RWPE1 (cell line): ENCODE data around the gene CFD.

Source experiments
- CTCF ChIA-PET: fragments of 350-600 bp; sonication (Branson Sonifier 250); formaldehyde crosslinking; extraction: SDS; loops from one replicate; lab custom pipeline; 2021; lab: Yijun Ruan, JAX
- POLR2A ChIA-PET: fragments of 400-600 bp; formaldehyde crosslinking; extraction: SDS; loops from one replicate; lab custom pipeline; 2020; ENCODE audit warnings: antibody characterized with exemption; ENCODE audit not compliant: low non-redundant PET; lab: Yijun Ruan, JAX
- DNase-seq: peaks from one replicate; pipeline ENCODE4 v3.0.0; 2012; ENCODE audit warnings: low spot score
- H3K27ac ChIP-seq: fragments of 450-650 bp; 2 replicates; pipeline ENCODE4 v1.5.1; 2017
- TF ChIP-seq, protein P1 (sequence below): fragments of 450-650 bp; conservative IDR thresholded peaks from 2 replicates; pipeline ENCODE4 v1.5.1; 2017; ENCODE audit warnings: low read depth, mild to moderate bottlenecking

The CFD gene

DNA sequence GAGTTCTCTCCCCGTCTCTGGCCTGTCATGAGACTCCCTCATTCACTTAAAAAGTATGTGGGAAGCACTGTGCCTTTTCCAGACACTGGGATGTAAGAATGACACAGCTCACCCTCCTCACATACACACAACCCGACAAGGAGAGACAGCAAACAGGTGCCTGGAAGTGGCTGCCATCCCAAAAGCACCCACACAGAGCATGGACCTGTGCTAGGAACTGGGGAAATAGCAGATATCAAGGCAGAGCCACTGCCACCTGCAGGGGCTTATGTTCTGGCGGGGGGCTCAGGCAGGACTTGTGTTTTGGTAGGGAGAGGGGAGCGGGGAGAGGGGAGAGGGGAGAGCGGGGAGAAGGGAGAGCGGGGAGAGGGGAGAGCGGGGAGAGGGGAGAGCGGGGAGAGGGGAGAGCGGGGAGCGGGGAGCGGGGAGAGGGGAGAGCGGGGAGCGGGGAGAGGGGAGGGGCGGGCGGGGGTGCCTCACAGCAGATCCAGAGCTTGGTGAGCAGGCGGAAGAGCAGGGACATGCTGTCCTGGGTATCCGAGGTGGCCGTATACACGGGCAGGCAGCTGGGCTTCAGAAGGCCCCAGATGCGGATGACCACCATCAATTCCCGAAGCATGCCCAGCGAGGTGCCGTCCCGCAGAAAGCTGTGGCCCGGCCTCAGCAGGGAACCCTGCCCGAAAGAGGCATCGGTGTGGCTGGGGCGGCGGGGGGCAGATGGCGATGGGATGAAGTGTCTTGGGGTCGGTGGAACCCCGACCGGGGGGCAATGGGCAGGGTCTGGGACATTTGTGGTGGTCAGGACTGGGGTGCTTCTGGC, 12.2 kb downstream of the CFD start:
- POLR2A ChIA-PET: interaction anchor here (0.6 kb wide), 1 partner anchor 39 kb away, joined by 3 read pairs; no protein-coding TSS in a partner anchor
- TF ChIP-seq, protein P1, sequence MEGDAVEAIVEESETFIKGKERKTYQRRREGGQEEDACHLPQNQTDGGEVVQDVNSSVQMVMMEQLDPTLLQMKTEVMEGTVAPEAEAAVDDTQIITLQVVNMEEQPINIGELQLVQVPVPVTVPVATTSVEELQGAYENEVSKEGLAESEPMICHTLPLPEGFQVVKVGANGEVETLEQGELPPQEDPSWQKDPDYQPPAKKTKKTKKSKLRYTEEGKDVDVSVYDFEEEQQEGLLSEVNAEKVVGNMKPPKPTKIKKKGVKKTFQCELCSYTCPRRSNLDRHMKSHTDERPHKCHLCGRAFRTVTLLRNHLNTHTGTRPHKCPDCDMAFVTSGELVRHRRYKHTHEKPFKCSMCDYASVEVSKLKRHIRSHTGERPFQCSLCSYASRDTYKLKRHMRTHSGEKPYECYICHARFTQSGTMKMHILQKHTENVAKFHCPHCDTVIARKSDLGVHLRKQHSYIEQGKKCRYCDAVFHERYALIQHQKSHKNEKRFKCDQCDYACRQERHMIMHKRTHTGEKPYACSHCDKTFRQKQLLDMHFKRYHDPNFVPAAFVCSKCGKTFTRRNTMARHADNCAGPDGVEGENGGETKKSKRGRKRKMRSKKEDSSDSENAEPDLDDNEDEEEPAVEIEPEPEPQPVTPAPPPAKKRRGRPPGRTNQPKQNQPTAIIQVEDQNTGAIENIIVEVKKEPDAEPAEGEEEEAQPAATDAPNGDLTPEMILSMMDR: no peak
- peak overlapping the region; percentile 100 for H3K27ac ChIP-seq
- DNase-seq: peak; percentile 51
- CTCF ChIA-PET: interaction anchor here (0.6 to 1.1 kb wide), 2 partner anchors 8 to 384 kb away, joined by 3 to 4 read pairs; no protein-coding TSS in a partner anchor

DNA sequence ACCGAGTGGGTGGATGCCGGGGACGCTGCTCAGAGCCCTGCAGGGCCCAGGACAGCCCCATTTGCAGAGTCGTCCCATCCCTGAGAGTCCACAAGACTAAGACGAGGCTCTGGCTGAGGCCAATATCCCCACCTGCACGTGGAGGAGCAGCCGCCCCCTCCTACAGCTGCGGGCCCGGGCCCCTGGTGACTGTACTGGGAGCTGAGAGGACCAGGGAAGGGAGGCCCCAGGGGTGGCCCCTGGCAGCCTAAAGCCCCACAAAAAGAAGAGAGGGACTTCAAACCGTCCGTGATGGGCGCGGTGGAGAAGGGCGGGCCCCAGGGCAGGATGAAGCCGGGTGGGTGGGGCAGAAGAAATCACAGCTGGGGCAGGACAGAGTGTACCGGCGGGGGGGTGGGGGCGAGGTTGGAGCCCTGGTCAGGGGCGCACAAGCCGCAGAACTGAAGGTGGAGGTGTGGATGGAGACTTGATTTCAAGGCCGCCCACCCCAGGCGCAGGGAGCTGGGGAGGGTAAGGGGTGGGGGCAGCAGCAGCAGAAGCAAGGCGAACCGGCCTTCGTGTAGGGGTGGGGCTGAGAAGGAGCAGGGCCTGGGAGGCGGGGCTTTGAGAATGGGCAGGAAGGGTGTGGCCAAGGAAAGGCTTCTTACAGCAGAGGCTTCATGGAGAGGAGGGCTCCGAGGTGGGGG, 12.9 kb downstream of the CFD start:
- CTCF ChIA-PET: interaction anchor here (0.6 to 1.1 kb wide), 2 partner anchors 9 to 102 kb away, joined by 3 to 4 read pairs; no protein-coding TSS in a partner anchor
- TF ChIP-seq, protein P1: no peak
- POLR2A ChIA-PET: no interaction called here
- peak overlapping the region; percentile 100 for H3K27ac ChIP-seq
- DNase-seq: peak; percentile 82

DNA sequence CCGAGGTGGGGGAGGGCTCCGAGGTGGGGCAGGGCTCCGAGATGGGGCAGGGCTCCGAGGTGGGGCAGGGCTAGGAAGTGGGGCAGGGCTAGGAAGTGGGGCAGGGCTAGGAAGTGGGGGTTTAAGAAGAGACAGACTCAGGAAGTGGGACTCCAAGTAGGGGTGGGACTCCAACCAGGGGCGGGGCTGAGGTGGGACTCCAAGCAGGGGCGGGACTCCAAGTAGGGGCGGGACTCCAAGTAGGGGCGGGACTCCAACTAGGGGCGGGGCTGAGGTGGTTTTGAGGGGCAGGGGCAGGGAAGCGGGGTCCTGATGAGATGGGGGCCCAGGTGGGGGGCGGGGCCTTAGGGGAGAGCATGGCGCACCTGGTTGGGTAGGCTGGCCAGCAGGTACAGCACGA, 13.6 kb downstream of the CFD start:
- ChIA-PET POLR2A (no interaction called here), CTCF (interaction anchor here (0.6 to 1.1 kb wide), 2 partner anchors 10 to 103 kb away, joined by 3 to 4 read pairs; no protein-coding TSS in a partner anchor)
- peak overlapping the region; percentile 100 for H3K27ac ChIP-seq
- TF ChIP-seq, protein P1: no peak
- peak; percentile 76 for DNase-seq

DNA sequence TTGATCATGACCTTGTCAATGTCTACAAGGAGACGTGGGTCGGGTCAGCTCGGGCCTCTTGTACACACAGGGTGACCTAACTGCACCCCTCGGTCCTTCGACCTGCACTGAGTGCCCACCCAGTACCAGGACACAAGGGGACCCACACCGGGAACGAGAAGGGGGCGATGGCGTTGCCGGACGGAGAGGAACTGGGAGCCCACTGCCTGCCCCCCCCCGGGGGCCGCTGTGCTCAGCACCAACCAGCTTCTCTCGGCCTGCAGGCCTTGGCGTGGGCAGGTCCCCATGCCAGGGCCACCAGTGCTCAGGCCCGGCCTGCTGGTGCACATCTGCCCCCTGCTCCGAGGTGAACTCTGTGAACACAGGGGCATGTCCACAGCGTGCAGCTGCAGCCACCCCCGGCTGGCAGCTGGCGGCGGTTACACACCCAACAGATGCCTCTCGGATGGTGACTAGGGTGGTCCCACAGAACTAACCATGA, 14.1 kb downstream of the CFD start:
- POLR2A ChIA-PET: no interaction called here
- CTCF ChIA-PET: no interaction called here
- H3K27ac ChIP-seq: peak overlapping the region; percentile 100
- TF ChIP-seq, protein P1: no peak
- DNase-seq: no peak

DNA sequence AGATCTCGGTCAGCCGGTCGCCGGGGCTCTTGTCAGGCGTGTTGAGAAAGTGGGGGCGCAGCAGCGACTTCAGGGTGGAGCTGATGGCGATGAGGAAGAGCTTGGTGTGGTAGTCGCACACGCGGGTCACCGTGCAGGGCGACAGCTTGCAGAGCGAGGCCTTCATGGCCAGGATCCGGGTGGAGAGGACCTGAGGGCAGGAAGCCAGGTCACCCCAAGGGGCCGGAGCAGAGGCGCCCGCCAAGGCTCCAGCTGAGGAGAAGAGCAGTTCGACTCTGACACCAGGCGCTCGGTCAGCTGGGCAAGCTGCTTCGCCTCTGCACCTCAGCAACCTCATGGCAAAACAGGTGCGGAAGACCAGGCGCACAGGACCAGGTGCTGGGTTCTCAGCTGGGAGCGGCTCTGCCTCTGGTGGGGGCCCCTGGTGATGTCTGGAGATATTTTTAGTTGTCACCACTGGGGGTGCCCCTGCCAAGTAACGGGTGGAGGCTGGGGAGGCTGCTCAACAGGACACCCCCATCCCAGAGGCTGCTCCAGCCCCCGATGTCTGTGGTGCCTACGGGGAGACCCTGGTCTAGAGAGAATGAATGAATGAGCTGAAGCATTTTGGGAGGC, 15.9 kb downstream of the CFD start:
- CTCF ChIA-PET: interaction anchor here (0.6 to 0.8 kb wide), 2 partner anchors 8 to 105 kb away, joined by 4 to 8 read pairs; no protein-coding TSS in a partner anchor
- POLR2A ChIA-PET: no interaction called here
- TF ChIP-seq, protein P1: no peak
- no peak for DNase-seq
- peak overlapping the region; percentile 100 for H3K27ac ChIP-seq

DNA sequence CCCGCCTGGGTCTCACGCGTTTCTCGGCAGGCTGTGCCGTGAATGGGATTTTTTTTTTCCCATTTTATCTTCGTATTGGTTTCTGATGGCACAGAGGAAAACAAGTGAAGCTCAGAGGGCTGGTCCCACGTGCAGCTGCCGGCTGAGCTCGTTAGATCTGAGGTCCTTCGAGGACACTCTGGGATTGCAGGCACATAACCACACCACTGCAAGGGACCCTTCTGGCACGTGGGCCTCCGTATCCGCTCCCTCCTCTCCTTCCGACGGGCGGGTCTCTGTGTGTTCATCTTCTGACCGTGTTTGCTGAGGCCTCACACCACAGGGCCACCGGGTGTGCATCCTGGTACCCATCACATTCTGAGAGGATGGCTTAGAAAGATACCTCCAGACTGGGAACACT, 16.6 kb downstream of the CFD start:
- peak overlapping the region; percentile 100 for H3K27ac ChIP-seq
- ChIA-PET CTCF (interaction anchor here (0.6 kb wide), 1 partner anchor 42 kb away, joined by 3 read pairs; no protein-coding TSS in a partner anchor), POLR2A (no interaction called here)
- TF ChIP-seq, protein P1: no peak
- DNase-seq: no peak
